ENCODE measurements around the gene GBP7.

- no peak for TF ChIP-seq EZH2phosphoT487 (IDR thresholded peaks at IDR 0.05)
- no peak for TF ChIP-seq CTCF (IDR thresholded peaks at IDR 0.05)
Observed at GRCh38 chr1:89201106-89201794, 25.4 kb upstream of the GBP7 start.
